RWPE2 (cell line): ENCODE data around the gene RABGAP1L.

Source experiments
- ATAC-seq: fragments of 200-7000 bp; cut with Tn5 transposase; 3 replicates; pipeline ENCODE4 v1.9.1; 2021; ENCODE audit warnings: low read depth
- DNase-seq: peaks from one replicate; pipeline ENCODE4 v3.0.0-alpha.2; 2020; ENCODE audit warnings: low spot score
- H3K27ac ChIP-seq: fragments of 450-650 bp; 2 replicates; pipeline ENCODE4 v1.5.1; 2017; ENCODE audit warnings: mild to moderate bottlenecking; ENCODE audit not compliant: poor library complexity, severe bottlenecking
- H3K27me3 ChIP-seq: fragments of 250-450 bp; sonication (Bioruptor Pico); 2 replicates; pipeline ENCODE4 v1.5.1; 2021; ENCODE audit warnings: mild to moderate bottlenecking, moderate library complexity; ENCODE audit not compliant: insufficient read depth, poor library complexity, severe bottlenecking
- H3K36me3 ChIP-seq: fragments of 250-450 bp; sonication (Bioruptor Pico); 2 replicates; pipeline ENCODE4 v1.5.1; 2020; ENCODE audit warnings: low read depth, mild to moderate bottlenecking, moderate library complexity
- H3K4me1 ChIP-seq: fragments of 250-450 bp; sonication (Bioruptor Pico); 2 replicates; pipeline ENCODE4 v1.5.1; 2021; ENCODE audit warnings: mild to moderate bottlenecking, moderate library complexity; ENCODE audit not compliant: insufficient read depth, poor library complexity, severe bottlenecking
- H3K4me3 ChIP-seq: fragments of 250-450 bp; sonication (Bioruptor Pico); 2 replicates; pipeline ENCODE4 v1.5.1; 2021; ENCODE audit warnings: mild to moderate bottlenecking, moderate library complexity; ENCODE audit not compliant: severe bottlenecking
- H3K9me3 ChIP-seq: fragments of 250-450 bp; sonication (Bioruptor Pico); 2 replicates; pipeline ENCODE4 v1.5.1; 2021; ENCODE audit warnings: mild to moderate bottlenecking, moderate library complexity; ENCODE audit not compliant: severe bottlenecking
- CTCF ChIP-seq: fragments of 450-650 bp; IDR thresholded peaks from one replicate; pipeline ENCODE4 v1.5.1; 2017; ENCODE audit warnings: mild to moderate bottlenecking, moderate library complexity; ENCODE audit not compliant: poor library complexity, severe bottlenecking

RABGAP1L gene

GRCh38 chr1:174794861-174795260 is 635.5 kb downstream of the RABGAP1L start:
- TF ChIP-seq CTCF, result no peak
- H3K27me3 ChIP-seq, result no peaks in the 10 kb centered on the region
- H3K36me3 ChIP-seq, result no peaks in the 10 kb centered on the region
- no peak for DNase-seq
- H3K4me1 ChIP-seq, result peaks cover 17% of the 10 kb centered on the region
- peak overlapping the region; percentile 31 for H3K27ac ChIP-seq
- H3K4me3 ChIP-seq, result no peak overlapping the region
- ATAC-seq, result no peak
- no peaks in the 10 kb centered on the region for H3K9me3 ChIP-seq

GRCh38 chr1:174795806-174796205 is 636.5 kb downstream of the RABGAP1L start:
- H3K4me1 ChIP-seq, result peaks cover 23% of the 10 kb centered on the region
- H3K36me3 ChIP-seq, result no peaks in the 10 kb centered on the region
- no peaks in the 10 kb centered on the region for H3K9me3 ChIP-seq
- H3K27ac ChIP-seq, result peak overlapping the region; percentile 31
- no peak for TF ChIP-seq CTCF
- H3K27me3 ChIP-seq, result no peaks in the 10 kb centered on the region
- peak; percentile 30; the same call in 2 of the 3 replicates for ATAC-seq
- no peak overlapping the region for H3K4me3 ChIP-seq
- no peak for DNase-seq

GRCh38 chr1:174797398-174797797 is 638.1 kb downstream of the RABGAP1L start:
- Histone ChIP-seq H3K4me3 (no peak overlapping the region), H3K9me3 (no peaks in the 10 kb centered on the region), H3K27me3 (no peaks in the 10 kb centered on the region), H3K36me3 (no peaks in the 10 kb centered on the region), H3K4me1 (peaks cover 23% of the 10 kb centered on the region), H3K27ac (no peak overlapping the region)
- DNase-seq, result no peak
- no peak for TF ChIP-seq CTCF
- ATAC-seq, result no peak

- no peaks in the 10 kb centered on the region for H3K36me3 ChIP-seq
- H3K9me3 ChIP-seq, result no peaks in the 10 kb centered on the region
- H3K27me3 ChIP-seq, result no peaks in the 10 kb centered on the region
- DNase-seq (no peak), ATAC-seq (peak; percentile 34)
- peaks cover 23% of the 10 kb centered on the region for H3K4me1 ChIP-seq
- TF ChIP-seq CTCF, result no peak
- peak overlapping the region; percentile 30 for H3K27ac ChIP-seq
- H3K4me3 ChIP-seq, result no peak overlapping the region
Measured at GRCh38 chr1:174799136-174799479, 639.8 kb downstream of the RABGAP1L start.

GRCh38 chr1:174800216-174800851 is 641.0 kb downstream of the RABGAP1L start:
- Histone ChIP-seq H3K27me3 (no peaks in the 10 kb centered on the region), H3K4me1 (peaks cover 23% of the 10 kb centered on the region), H3K4me3 (peak overlapping the region; percentile 16), H3K36me3 (no peaks in the 10 kb centered on the region), H3K27ac (no peak overlapping the region), H3K9me3 (no peaks in the 10 kb centered on the region)
- ATAC-seq, result no peak
- no peak for TF ChIP-seq CTCF
- DNase-seq, result no peak
